ENCODE measurements around the gene RFXANK.

The RFXANK gene

DNA sequence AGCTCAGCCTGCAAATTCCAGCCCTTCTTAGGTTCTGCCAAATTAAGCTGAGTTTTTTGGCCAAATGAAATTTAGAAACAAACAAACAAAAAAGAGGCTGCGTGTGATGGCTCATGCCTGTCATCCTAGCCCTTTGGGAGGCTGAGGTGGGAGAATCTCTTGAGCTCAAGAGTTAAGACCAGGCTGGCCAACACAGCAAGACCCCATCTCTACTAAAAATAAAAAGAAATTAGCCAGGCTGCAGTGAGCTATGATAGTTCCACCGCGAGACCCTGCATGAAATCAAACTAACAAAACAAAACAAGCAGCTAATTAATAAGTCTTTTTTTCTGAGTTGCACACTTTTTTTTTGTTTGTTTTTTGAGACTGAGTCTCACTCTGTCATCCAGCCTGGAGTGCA is 37.6 kb downstream of the RFXANK start:
- ChIA-PET POLR2A (interaction anchor here (1.1 kb wide), 1 partner anchor 28 kb away, joined by 3 read pairs; no protein-coding TSS in a partner anchor), CTCF (no interaction called here)
- no peak for DNase-seq (ENCODE audit: extremely low spot score)
- TF ChIP-seq TARDBP (IDR thresholded peaks at IDR 0.05) = no peak
- no peak for TF ChIP-seq ELF4 (IDR thresholded peaks at IDR 0.05)
- no peak for TF ChIP-seq ZNF384 (IDR thresholded peaks at IDR 0.05)
- TF ChIP-seq CTBP1 (IDR thresholded peaks at IDR 0.05; ENCODE audit: borderline replicate concordance) = no peak
- TF ChIP-seq, protein P1, sequence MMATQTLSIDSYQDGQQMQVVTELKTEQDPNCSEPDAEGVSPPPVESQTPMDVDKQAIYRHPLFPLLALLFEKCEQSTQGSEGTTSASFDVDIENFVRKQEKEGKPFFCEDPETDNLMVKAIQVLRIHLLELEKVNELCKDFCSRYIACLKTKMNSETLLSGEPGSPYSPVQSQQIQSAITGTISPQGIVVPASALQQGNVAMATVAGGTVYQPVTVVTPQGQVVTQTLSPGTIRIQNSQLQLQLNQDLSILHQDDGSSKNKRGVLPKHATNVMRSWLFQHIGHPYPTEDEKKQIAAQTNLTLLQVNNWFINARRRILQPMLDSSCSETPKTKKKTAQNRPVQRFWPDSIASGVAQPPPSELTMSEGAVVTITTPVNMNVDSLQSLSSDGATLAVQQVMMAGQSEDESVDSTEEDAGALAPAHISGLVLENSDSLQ (IDR thresholded peaks at IDR 0.05) = no peak
- no peak for TF ChIP-seq FOXK2 (IDR thresholded peaks at IDR 0.05)
- TF ChIP-seq NFRKB (IDR thresholded peaks at IDR 0.05) = no peak
- no peak for TF ChIP-seq HDGF (IDR thresholded peaks at IDR 0.05; ENCODE audit: borderline replicate concordance)
- TF ChIP-seq ARNT (IDR thresholded peaks at IDR 0.05) = no peak
- no peak for TF ChIP-seq L3MBTL2 (conservative IDR thresholded peaks at IDR 0.05)
- TF ChIP-seq FOXM1 (IDR thresholded peaks at IDR 0.05; ENCODE audit: borderline replicate concordance) = no peak
- TF ChIP-seq SP1 (IDR thresholded peaks at IDR 0.05) = no peak

DNA sequence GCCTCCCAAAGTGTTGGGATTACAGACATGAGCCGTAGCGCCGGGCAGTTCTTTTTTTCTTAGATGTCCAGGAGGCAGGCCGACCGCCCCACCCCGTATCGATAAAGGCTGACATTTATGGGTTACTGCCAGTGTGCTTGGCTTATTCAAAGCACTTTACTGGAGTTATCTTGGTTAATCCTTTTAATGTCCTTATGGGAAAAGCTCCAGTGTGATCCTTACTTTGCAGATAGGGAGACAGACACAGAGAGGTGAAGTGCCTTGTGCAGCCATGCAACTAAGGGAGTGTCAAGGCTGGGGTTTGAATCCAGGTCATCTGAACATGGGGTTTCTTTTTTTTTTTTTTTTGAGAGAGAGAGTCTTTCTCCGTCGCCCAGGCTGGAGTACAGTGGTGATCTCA is 38.9 kb downstream of the RFXANK start:
- TF ChIP-seq CTBP1 (IDR thresholded peaks at IDR 0.05; ENCODE audit: borderline replicate concordance) = no peak
- no peak for TF ChIP-seq FOXM1 (IDR thresholded peaks at IDR 0.05; ENCODE audit: borderline replicate concordance)
- no peak for TF ChIP-seq FOXK2 (IDR thresholded peaks at IDR 0.05)
- CTCF ChIA-PET = no interaction called here
- POLR2A ChIA-PET = no interaction called here
- DNase-seq (ENCODE audit: extremely low spot score) = no peak

DNA sequence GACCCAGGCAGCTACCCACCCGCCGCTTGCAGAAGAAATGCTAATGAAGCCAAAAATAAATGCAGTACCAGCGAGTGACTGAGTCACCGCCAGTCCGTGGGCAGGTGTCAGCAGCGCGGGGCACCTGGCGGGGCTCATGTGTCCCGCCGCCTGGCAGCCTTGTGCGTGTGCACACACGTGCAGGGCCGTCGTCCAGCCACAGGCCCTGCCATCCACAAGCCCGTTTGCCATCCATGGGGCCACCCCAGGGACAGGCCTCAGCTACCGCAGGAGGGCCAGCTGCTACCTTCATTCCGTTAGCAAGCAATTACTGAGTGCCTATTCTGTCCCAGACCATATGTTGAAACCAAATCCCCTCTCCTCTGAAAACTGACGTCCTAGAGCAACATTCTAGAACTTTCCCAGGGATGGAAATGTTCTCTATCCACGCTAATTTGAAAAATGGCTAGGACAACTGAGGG is 40.2 kb downstream of the RFXANK start:
- DNase-seq (ENCODE audit: extremely low spot score) = no peak
- CTCF ChIA-PET = no interaction called here
- no peak for TF ChIP-seq LEF1 (IDR thresholded peaks at IDR 0.05; ENCODE audit: borderline replicate concordance)
- POLR2A ChIA-PET = no interaction called here

DNA sequence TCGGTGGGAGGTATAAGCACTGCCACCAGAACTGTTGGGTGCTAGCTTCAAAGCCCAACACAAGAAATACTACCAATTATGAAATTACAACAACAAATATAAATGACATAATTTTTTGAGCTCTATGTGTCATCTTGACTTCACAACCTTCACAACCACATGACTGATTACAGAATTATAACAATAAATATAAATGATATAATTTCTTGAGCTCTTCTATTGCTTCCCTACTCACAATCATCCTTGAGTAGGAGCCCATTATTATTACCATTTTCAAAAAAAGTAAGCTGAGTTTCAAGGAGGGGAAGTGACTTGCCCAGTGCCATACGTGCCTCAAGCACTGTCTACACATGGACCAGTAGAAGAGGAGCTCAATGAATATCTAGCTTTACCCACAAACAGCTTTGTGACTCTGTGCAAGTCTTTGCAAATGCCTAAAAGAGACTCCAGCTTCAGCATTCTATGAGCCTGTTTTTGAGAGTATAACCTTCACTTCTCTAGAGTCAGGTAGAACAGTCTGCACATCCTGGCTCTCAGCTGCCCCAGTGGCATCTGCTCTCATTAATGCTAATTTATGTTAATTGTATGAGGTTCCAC is 42.3 kb downstream of the RFXANK start:
- DNase-seq (ENCODE audit: extremely low spot score) = no peak
- ChIA-PET POLR2A (interaction anchor here (1.6 kb wide), 1 partner anchor 32 kb away, joined by 4 read pairs; the partner anchor contains the start of gene NR2C2AP), CTCF (no interaction called here)
- TF ChIP-seq ARNT (IDR thresholded peaks at IDR 0.05) (no peak), SP1 (IDR thresholded peaks at IDR 0.05) (no peak), FOXK2 (IDR thresholded peaks at IDR 0.05) (no peak), BHLHE40 (IDR thresholded peaks at IDR 0.05; ENCODE audit: borderline replicate concordance) (no peak), LEF1 (IDR thresholded peaks at IDR 0.05; ENCODE audit: borderline replicate concordance) (no peak), TARDBP (IDR thresholded peaks at IDR 0.05) (no peak), L3MBTL2 (conservative IDR thresholded peaks at IDR 0.05) (no peak), FOXA1 (IDR thresholded peaks at IDR 0.05) (no peak), SUZ12 (IDR thresholded peaks at IDR 0.05) (no peak), NFRKB (IDR thresholded peaks at IDR 0.05) (no peak), ELF4 (IDR thresholded peaks at IDR 0.05) (no peak)

DNA sequence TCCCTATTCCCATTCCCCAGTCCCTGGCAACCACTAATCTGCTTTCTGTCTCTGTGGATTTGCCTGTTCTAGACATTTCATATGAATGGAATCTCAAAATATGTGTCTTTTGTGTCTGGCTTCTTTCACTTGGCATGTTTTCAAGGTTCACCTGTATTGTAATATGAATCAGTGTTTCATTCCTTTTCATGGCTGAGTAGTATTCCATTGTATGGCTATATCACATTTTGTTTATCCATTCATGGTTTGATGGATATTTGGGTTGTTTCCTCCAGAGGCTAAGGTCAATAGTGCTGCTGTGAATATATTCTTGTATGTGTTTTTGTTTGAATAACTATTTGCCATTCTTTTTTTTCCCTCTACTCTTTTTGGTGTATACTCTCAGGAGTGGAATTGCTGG is 44.1 kb downstream of the RFXANK start:
- POLR2A ChIA-PET = no interaction called here
- CTCF ChIA-PET = no interaction called here

DNA sequence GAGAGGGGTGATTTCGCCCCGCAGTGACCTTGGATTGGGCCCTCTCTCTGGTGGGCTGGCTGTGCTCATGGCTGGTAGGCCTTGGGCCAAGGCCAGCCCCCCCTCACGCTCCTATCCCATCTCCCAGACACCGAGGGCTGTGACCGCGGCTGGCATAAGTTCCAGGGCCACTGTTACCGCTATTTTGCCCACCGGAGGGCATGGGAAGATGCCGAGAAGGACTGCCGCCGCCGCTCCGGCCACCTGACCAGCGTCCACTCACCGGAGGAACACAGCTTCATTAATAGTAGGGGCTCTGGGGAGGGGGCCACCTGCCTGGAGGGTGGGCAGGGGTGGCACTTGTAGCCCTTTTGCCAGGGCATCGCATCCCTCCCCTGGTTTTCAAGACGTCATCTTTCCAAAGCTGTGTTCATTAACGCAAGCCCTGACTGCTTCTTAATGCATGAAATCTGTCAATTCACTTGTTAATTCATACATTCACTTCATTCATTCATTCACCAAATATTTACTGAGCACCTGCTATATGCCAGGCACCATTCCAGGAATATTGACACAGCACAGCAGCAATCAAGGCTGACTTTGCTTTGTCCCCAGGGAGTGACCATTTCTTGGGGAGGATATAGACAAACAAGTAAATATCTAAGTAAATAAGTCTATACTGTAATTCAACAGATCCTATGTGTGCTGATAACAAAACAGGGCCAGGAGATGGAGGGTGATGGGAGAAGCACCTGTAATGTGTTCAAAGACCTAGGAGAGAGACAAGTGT is 46.3 kb downstream of the RFXANK start:
- ChIA-PET CTCF (no interaction called here), POLR2A (no interaction called here)
- no peak for TF ChIP-seq HDGF (IDR thresholded peaks at IDR 0.05; ENCODE audit: borderline replicate concordance)
- no peak for TF ChIP-seq FOXM1 (IDR thresholded peaks at IDR 0.05; ENCODE audit: borderline replicate concordance)
- no peak for TF ChIP-seq BHLHE40 (IDR thresholded peaks at IDR 0.05; ENCODE audit: borderline replicate concordance)
- no peak for TF ChIP-seq FOXK2 (IDR thresholded peaks at IDR 0.05)
- no peak for TF ChIP-seq ZNF384 (IDR thresholded peaks at IDR 0.05)
- no peak for TF ChIP-seq L3MBTL2 (conservative IDR thresholded peaks at IDR 0.05)
- no peak for TF ChIP-seq ELF4 (IDR thresholded peaks at IDR 0.05)
- TF ChIP-seq FOXA1 (IDR thresholded peaks at IDR 0.05) = no peak
- no peak for DNase-seq (ENCODE audit: extremely low spot score)

More for the DNA sequence above, 44.1 kb downstream of the RFXANK start:
- TF ChIP-seq, protein P1 (IDR thresholded peaks at IDR 0.05) = no peak
- TF ChIP-seq FOXA1 (IDR thresholded peaks at IDR 0.05) = no peak
- no peak for TF ChIP-seq SP1 (IDR thresholded peaks at IDR 0.05)
- TF ChIP-seq LEF1 (IDR thresholded peaks at IDR 0.05; ENCODE audit: borderline replicate concordance) = no peak
- TF ChIP-seq ARNT (IDR thresholded peaks at IDR 0.05) = no peak
- no peak for TF ChIP-seq HDGF (IDR thresholded peaks at IDR 0.05; ENCODE audit: borderline replicate concordance)
- no peak for TF ChIP-seq SUZ12 (IDR thresholded peaks at IDR 0.05)
- no peak for TF ChIP-seq NFRKB (IDR thresholded peaks at IDR 0.05)
- TF ChIP-seq ZNF384 (IDR thresholded peaks at IDR 0.05) = no peak
- TF ChIP-seq ELF4 (IDR thresholded peaks at IDR 0.05) = no peak
- TF ChIP-seq FOXM1 (IDR thresholded peaks at IDR 0.05; ENCODE audit: borderline replicate concordance) = no peak
- TF ChIP-seq TARDBP (IDR thresholded peaks at IDR 0.05) = no peak
- TF ChIP-seq BHLHE40 (IDR thresholded peaks at IDR 0.05; ENCODE audit: borderline replicate concordance) = no peak
- no peak for TF ChIP-seq FOXK2 (IDR thresholded peaks at IDR 0.05)
- TF ChIP-seq L3MBTL2 (conservative IDR thresholded peaks at IDR 0.05) = no peak
- DNase-seq (ENCODE audit: extremely low spot score) = no peak

DNA sequence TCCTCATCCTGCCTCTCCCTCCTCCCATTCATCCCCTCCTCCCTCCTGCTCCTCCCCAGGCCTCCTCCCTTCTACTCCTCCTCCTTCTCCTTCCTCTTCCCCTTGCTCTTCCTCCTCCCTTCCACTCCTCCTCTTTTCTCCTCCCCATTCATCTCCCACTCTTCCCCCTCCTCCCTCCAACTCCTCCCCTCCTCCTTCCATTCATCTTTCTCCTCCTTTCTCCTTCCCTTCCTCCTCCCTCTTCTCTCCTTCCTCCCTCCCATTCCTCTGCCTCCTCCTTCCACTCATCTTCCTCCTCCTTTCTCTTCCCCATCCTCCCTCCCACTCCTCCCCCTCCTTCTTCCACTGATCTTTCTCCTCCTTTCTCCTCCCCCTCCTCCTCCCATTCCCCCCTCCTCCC is 47.6 kb downstream of the RFXANK start:
- ChIA-PET CTCF (no interaction called here), POLR2A (no interaction called here)
- no peak for DNase-seq (ENCODE audit: extremely low spot score)
- TF ChIP-seq SP1 (IDR thresholded peaks at IDR 0.05) = no peak
- TF ChIP-seq, protein P1 (IDR thresholded peaks at IDR 0.05) = peak; percentile 51
